DND-41 (cell line): Measurements from ENCODE around the gene PPP6R2.
A peak's percentile ranks its signal among the peaks of the same experiment; 100 is the strongest.

ENCODE experiments used
- ATAC-seq: fragments of 200-7000 bp; cut with Tn5 transposase; 3 replicates; pipeline ENCODE4 v1.9.1; 2021; ENCODE audit warnings: low read depth; ENCODE audit not compliant: insufficient read depth
- DNase-seq: peaks from one replicate; pipeline ENCODE4 v3.0.0-alpha.2; 2020
- H2AFZ ChIP-seq: 2 replicates; pipeline ENCODE4 v1.6.0; 2012; ENCODE audit warnings: low read depth, low read length
- H3K27ac ChIP-seq: 2 replicates; pipeline ENCODE4 v1.5.1; 2012; ENCODE audit warnings: low read length, inconsistent platforms
- H3K27me3 ChIP-seq: fragments of 200-600 bp; sonication (generic); 2 replicates; pipeline ENCODE4 v1.6.0; 2012; ENCODE audit warnings: low read length, mild to moderate bottlenecking, inconsistent platforms; ENCODE audit not compliant: insufficient read depth, poor library complexity
- H3K36me3 ChIP-seq: 2 replicates; pipeline ENCODE4 v1.5.1; 2012; ENCODE audit warnings: low read length, inconsistent platforms; ENCODE audit not compliant: insufficient read depth
- H3K4me1 ChIP-seq: 2 replicates; pipeline ENCODE4 v1.5.1; 2012; ENCODE audit warnings: mild to moderate bottlenecking, low read length; ENCODE audit not compliant: insufficient read depth
- H3K4me2 ChIP-seq: 2 replicates; pipeline ENCODE4 v1.6.0; 2012; ENCODE audit warnings: mild to moderate bottlenecking, moderate library complexity, low read length, inconsistent platforms; ENCODE audit not compliant: insufficient read depth
- H3K4me3 ChIP-seq, 2 experiments: fragments of 200-600 bp in 1 of 2; shearing (Covaris generic) in 1 of 2; 2 replicates each; pipeline ENCODE4 v1.5.1; 2012 to 2016; ENCODE audit warnings: inconsistent platforms in 2 of 2, low read length in 2 of 2, mild to moderate bottlenecking in 2 of 2, low read depth in 1 of 2, moderate library complexity in 1 of 2
- H3K79me2 ChIP-seq: 2 replicates; pipeline ENCODE4 v1.6.0; 2012; ENCODE audit warnings: low read length, inconsistent platforms; ENCODE audit not compliant: insufficient read depth
- H3K9ac ChIP-seq: 2 replicates; pipeline ENCODE4 v1.6.0; 2012; ENCODE audit warnings: low read depth, mild to moderate bottlenecking, inconsistent platforms, low read length, moderate library complexity
- H3K9me3 ChIP-seq: 2 replicates; pipeline ENCODE4 v1.5.1; 2012; ENCODE audit warnings: low read length, moderate library complexity, mild to moderate bottlenecking, inconsistent platforms; ENCODE audit not compliant: insufficient read depth, severe bottlenecking
- H4K20me1 ChIP-seq: 2 replicates; pipeline ENCODE4 v1.6.0; 2012; ENCODE audit warnings: low read length; ENCODE audit not compliant: insufficient read depth
- CTCF ChIP-seq: IDR thresholded peaks from 2 replicates; pipeline ENCODE4 v1.5.1; 2012; ENCODE audit warnings: borderline replicate concordance, low read length, moderate library complexity, mild to moderate bottlenecking; ENCODE audit not compliant: poor library complexity, severe bottlenecking; ENCODE audit errors: extremely low read depth
- EZH2 ChIP-seq: IDR thresholded peaks from 3 replicates; pipeline ENCODE4 v1.6.1; 2012; ENCODE audit warnings: borderline replicate concordance, low read depth, mild to moderate bottlenecking, moderate library complexity, low read length, inconsistent platforms; ENCODE audit not compliant: severe bottlenecking

The PPP6R2 gene

GRCh38 chr22:50325444-50326224, 17.5 kb upstream of the PPP6R2 start:
- no peak for TF ChIP-seq EZH2
- no peak for TF ChIP-seq CTCF
- no peak overlapping the region for H2AFZ ChIP-seq
- H3K9me3 ChIP-seq, result no peaks in the 10 kb centered on the region
- H3K4me2 ChIP-seq, result no peak overlapping the region
- H3K36me3 ChIP-seq, result no peaks in the 10 kb centered on the region
- no peaks in the 10 kb centered on the region for H3K79me2 ChIP-seq
- no peaks in the 10 kb centered on the region for H4K20me1 ChIP-seq
- H3K9ac ChIP-seq, result no peak overlapping the region
- no peak overlapping the region for H3K4me3 ChIP-seq
- no peak overlapping the region for H3K27ac ChIP-seq
- DNase-seq (no peak), ATAC-seq (no peak)
- peaks cover 11% of the 10 kb centered on the region for H3K4me1 ChIP-seq
- H3K27me3 ChIP-seq, result no peaks in the 10 kb centered on the region

GRCh38 chr22:50326225-50326955, 16.7 kb upstream of the PPP6R2 start:
- Histone ChIP-seq H2AFZ (peak overlapping the region; percentile 62; the same call in 1 of the 2 replicates), H3K4me2 (peak overlapping the region; percentile 77)
- ATAC-seq, result 0 out of 3 replicates have a peak, but pooled peaks have one; percentile 5

DNA sequence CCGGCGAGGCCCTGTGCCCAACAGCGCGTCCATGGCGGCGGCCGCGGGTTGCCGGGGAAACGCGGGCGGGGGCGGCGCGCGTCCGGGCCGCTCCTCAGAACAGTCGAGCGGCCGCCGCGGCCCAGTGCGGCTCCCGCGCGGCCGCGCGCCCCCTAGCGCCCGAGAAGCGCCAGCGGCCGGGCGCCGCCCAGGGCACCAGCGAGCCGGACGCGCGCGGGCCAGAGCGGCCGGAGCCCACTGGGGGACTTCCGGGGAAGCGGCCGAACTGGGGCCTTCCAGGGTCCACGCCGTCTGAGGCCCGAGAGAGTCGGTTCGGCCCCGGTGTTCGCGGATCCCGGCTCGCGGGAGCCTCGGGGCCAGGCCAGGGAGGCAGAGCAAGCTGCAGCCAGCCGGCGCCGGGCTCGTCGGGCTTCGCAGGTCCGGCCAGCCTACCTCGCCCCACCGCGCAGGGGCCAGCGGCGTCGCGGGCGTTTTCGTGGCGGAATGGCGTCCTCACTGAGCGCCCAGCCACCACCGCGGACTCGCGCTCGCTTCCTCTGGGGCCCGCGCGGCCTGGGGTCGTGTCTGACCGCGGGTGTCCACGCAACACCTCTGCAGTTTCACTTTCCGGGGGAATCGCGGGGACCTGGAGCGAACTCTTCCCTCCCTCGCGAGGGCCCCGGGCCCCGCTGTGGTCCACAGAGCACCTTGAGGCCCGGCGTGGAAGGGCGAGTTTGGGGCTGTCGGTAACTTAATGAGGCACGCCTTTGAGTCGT, 16.0 kb upstream of the PPP6R2 start, which contains the start of gene DENND6B:
DENND6B (minus strand) TSS at position 57 of the 755 bp plus-strand sequence; CDS start at position 33, 24 bp downstream.
- peak; percentile 95 for ATAC-seq
- TF ChIP-seq CTCF (peak; percentile 71), EZH2 (no peak)
- H3K27me3 ChIP-seq, result no peaks in the 10 kb centered on the region
- H3K9me3 ChIP-seq, result no peaks in the 10 kb centered on the region
- no peak within 1 kb of the TSS for H3K27ac ChIP-seq
- no peaks in the 10 kb centered on the region for H4K20me1 ChIP-seq
- H3K4me3 ChIP-seq, result peak within 1 kb of the TSS in 1 of 2 experiments; percentile 55; a peak in 2 of 4 replicates
- no peaks in the 10 kb centered on the region for H3K36me3 ChIP-seq
- H3K4me2 ChIP-seq, result peak within 1 kb of the TSS; percentile 77
- H3K9ac ChIP-seq, result peak within 1 kb of the TSS; percentile 59
- H3K4me1 ChIP-seq, result peaks cover 11% of the 10 kb centered on the region
- DNase-seq, result peak; percentile 50
- H2AFZ ChIP-seq, result peak within 1 kb of the TSS; percentile 82
- no peaks in the 10 kb centered on the region for H3K79me2 ChIP-seq

More at GRCh38 chr22:50326225-50326955, 16.7 kb upstream of the PPP6R2 start:
- TF ChIP-seq EZH2 (no peak), CTCF (no peak)
- Histone ChIP-seq H3K79me2 (no peaks in the 10 kb centered on the region), H3K9ac (peak overlapping the region; percentile 59; the same call in 1 of the 2 replicates), H3K4me1 (peaks cover 11% of the 10 kb centered on the region), H3K27me3 (no peaks in the 10 kb centered on the region), H3K27ac (no peak overlapping the region), H3K9me3 (no peaks in the 10 kb centered on the region), H3K36me3 (no peaks in the 10 kb centered on the region), H4K20me1 (no peaks in the 10 kb centered on the region), H3K4me3 (peak overlapping the region in 1 of 2 experiments; percentile 55; a peak in 2 of 4 replicates)
- DNase-seq, result no peak
